Ishikawa (cell line): ENCODE data around the gene TBX15.

Experiments used
- CEBPB ChIP-seq: IDR thresholded peaks from 2 replicates; pipeline ENCODE4 v1.6.1; 2012
- CREB1 ChIP-seq: IDR thresholded peaks from 2 replicates; pipeline ENCODE4 v1.6.1; 2012; ENCODE audit warnings: low read depth
- EGR1 ChIP-seq: IDR thresholded peaks from 2 replicates; pipeline ENCODE4 v1.6.1; 2012
- EP300 ChIP-seq: IDR thresholded peaks from 2 replicates; pipeline ENCODE4 v1.6.1; 2012; ENCODE audit warnings: borderline replicate concordance
- FOXM1 ChIP-seq: IDR thresholded peaks from 2 replicates; pipeline ENCODE4 v1.6.1; 2012; ENCODE audit warnings: low read depth, borderline replicate concordance
- MAX ChIP-seq: IDR thresholded peaks from 2 replicates; pipeline ENCODE4 v1.6.1; 2012
- NFIC ChIP-seq: IDR thresholded peaks from 2 replicates; pipeline ENCODE4 v1.6.1; 2012
- RAD21 ChIP-seq: IDR thresholded peaks from 2 replicates; pipeline ENCODE4 v1.6.1; 2012; ENCODE audit warnings: low read depth
- REST ChIP-seq: IDR thresholded peaks from 2 replicates; pipeline ENCODE4 v1.6.1; 2012; ENCODE audit warnings: low read depth, mild to moderate bottlenecking
- TAF1 ChIP-seq: IDR thresholded peaks from 2 replicates; pipeline ENCODE4 v1.6.1; 2012; ENCODE audit warnings: low read depth, mild to moderate bottlenecking
- TCF12 ChIP-seq: IDR thresholded peaks from 2 replicates; pipeline ENCODE4 v1.6.1; 2012; ENCODE audit warnings: low read depth
- TEAD4 ChIP-seq: IDR thresholded peaks from 2 replicates; pipeline ENCODE4 v1.6.1; 2012
- USF1 ChIP-seq: IDR thresholded peaks from 2 replicates; pipeline ENCODE4 v1.6.1; 2012
- YY1 ChIP-seq: IDR thresholded peaks from 2 replicates; pipeline ENCODE4 v1.6.1; 2012; ENCODE audit warnings: low read depth

- TF ChIP-seq CEBPB (no peak), USF1 (no peak), REST (no peak), EGR1 (no peak), EP300 (no peak), TCF12 (no peak), TEAD4 (no peak), FOXM1 (no peak), YY1 (no peak), RAD21 (no peak), CREB1 (no peak), NFIC (no peak), TAF1 (no peak), MAX (no peak)
Measured at GRCh38 chr1:119007339-119007669, 19.2 kb upstream of the TBX15 start.
